HG03565 (cell line): ENCODE data around the gene ADGB.

ENCODE experiments used
- ATAC-seq: cut with Tn5 transposase; IDR thresholded peaks from one replicate; pipeline ENCODE4 v1.9.1; 2021; ENCODE audit warnings: mild to moderate bottlenecking, moderate library complexity; ENCODE audit not compliant: unreplicated experiment

The ADGB gene

GRCh38 chr6:146628350-146628749 is 29.6 kb downstream of the ADGB start:
- no peak for ATAC-seq

- no peak for ATAC-seq
These were observed 35.2 kb downstream of the ADGB start for GRCh38 chr6:146634022-146634421.

DNA sequence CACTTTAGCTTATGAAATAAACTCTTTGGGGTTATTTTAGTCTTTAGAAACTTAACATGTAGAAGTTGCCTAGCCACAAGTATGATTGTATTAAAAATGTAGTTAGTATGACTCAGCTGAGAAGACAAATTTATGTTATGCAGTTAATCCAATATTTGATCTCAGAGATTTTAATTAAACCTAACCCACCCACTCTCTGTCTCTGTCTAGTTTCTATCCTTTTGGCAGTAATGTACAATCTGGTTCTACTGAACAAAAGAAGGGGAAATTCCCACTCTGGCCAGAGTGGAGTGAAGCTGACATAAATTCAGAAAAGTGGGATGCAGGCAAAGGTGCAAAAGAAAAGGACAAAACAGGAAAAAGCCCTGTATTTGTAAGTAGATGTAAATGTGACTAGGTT is 36.4 kb downstream of the ADGB start:
- no peak for ATAC-seq

DNA sequence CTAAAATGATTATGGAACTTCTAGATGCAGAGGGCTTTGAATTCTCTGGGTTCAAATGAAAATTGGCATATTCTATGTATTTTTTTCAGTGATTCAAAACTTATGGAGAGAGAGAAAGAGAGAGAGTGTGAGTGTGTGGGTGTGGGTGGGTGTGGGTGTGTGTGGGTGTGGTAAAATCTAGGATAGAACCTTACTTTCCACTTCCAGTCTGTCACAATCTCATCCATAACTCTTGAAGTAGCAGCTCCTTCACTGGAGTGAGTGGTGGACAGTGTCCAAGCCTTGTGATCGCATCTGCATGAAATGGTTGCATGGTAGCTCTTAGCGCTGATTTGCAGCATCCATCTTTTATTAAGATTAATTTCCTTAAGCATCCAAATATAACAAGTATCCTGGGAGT is 37.7 kb downstream of the ADGB start:
- ATAC-seq: no peak

- ATAC-seq: no peak
These were observed 44.1 kb downstream of the ADGB start for GRCh38 chr6:146642921-146643320.

DNA sequence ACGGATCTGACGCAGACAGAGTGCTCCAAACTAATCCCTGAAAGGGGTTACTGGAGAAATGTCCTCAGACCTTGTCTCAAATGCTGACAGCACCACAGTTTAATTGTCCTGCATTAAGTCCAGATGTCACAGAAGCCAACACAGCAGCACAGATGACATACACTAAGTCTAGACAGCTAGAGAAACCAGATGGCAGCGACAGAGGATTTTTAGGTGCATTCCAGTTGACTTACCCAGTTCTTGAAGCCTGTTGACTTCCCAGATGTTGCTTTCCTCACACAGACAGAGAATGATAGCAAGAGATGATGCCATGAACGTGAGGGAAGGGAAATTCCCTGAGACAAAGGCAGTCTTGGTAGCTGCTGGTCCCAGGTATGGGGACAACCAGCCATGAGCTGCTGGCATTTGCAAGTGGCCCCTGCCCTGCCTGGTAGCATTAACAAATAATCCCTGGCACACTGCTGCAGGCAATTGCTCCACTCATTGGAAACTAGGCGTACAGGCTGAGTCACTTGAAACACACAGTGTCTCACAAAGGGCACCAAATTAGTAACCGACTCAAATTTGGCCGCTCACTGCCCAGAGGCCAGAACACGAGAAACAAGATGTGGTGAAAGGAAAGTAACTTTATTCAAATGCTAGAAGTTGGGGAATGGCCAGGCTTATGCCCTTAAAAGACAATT is 52.2 kb downstream of the ADGB start:
- no peak for ATAC-seq

GRCh38 chr6:146651482-146651863 is 52.7 kb downstream of the ADGB start:
- ATAC-seq: no peak

GRCh38 chr6:146657432-146657831 is 58.7 kb downstream of the ADGB start:
- no peak for ATAC-seq

GRCh38 chr6:146664871-146665360 is 66.1 kb downstream of the ADGB start:
- no peak for ATAC-seq

DNA sequence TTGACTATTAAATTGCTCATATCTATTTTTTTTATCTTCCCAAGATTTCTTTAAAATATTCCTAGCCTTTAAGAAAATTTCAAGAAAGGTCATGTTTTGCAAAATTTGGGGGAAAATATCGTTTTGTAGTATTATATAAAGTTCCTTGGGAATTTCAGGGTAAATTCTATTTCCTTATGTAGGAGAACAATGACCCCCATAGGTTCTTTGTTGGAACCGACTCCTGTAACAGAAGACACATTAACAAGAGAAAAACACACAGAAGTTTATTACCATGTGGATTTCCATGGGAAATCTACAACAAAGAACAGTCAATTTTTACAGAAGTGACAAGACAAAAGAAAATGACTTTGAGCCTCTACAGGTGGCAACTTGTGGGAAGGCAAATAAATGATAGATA is 68.1 kb downstream of the ADGB start:
- no peak for ATAC-seq

GRCh38 chr6:146670161-146670560 is 71.4 kb downstream of the ADGB start:
- ATAC-seq: no peak

DNA sequence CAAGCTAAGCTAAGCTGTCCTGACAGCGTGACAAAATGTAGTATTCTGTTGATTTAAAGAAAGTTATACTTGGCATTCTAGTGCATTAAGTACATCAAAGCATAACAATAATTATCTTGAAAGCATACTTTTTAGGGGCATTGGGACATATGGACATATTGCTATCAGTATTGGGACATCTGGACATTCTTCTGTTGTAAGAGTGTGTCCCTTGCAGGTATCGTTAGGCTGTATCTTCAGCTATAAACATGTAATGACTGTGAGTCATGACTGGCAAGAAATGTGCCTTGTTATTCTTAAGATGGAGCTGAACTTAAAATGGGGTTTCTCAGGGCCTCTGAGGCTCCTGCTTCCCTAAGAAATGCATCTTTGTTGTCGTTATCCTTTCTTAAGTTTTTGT is 74.3 kb downstream of the ADGB start:
- no peak for ATAC-seq

DNA sequence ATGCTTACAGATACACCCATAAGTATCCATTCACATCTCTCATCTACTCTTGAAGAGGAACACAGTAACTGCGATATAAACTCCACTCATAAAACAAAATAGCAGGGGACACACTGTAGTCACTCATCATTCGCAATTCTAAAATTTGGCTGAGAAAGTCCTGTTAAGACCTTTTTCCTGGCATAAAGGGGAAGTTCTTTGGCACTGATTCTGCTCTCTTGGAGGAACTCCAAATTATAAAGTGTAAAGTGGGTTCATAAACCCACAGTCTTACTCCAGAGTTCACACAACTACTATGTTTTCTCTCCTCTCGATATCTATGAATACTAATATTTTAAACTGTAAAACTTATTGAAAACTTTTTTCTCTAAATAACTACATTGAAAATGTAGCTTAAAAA is 80.6 kb downstream of the ADGB start:
- ATAC-seq: no peak

DNA sequence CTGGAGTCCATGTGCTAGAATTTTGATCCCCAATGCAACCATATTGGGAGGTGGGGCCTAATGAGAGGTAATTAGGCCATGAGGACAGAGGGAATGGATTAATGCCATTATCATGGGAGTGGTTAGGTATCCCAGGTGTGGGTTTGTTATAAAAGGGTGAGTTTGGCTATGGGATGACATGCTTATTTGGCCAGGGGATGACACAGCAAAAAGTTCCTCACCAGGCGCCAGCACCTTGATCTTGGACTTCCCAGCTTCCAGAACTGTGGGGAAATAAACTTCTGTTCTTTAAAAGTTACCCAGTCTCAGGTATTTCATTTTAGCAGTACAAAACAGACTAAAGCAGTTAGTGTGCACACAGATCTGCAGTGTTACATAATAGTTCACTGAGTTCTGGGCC is 84.1 kb downstream of the ADGB start:
- no peak for ATAC-seq

DNA sequence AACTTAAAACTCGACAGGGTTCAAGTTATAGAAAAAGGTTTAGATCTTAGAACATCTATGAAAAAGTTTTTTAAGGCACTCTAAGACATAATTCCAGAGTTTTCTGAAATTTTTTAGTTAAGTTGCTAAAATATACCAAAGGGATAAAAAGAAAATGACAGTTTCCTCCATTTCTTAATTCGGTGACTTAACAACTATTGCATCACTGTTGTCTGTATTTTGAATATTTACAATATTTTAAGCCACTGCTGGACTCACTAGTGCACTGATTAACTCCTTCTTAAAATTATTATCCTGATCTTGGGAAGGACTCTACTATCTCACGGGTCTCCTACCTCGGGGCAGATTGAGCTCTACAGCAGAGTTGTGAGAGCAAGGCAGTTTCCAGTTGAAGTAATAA is 91.0 kb downstream of the ADGB start:
- no peak for ATAC-seq

DNA sequence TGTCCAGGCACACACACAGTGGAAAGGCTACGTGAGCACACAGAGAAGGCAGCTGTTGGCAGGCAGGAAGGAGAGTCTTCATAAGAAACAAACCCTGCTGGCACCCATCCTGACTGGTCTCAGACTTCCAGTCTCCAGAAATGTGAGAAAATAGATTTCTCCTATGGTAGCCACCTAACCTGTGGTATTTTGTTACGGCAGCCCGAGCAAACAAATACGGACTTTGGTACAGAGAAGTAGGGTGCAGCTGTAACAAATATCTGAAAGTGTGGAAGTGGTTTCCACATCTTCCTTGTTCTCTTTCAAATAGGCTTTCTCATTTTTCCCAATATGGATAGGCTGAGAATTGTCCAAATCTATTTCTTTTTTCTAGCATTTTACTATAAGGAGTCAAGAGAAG is 94.6 kb downstream of the ADGB start:
- ATAC-seq: no peak

- ATAC-seq: no peak
These were observed 99.1 kb downstream of the ADGB start for GRCh38 chr6:146697921-146698320.

DNA sequence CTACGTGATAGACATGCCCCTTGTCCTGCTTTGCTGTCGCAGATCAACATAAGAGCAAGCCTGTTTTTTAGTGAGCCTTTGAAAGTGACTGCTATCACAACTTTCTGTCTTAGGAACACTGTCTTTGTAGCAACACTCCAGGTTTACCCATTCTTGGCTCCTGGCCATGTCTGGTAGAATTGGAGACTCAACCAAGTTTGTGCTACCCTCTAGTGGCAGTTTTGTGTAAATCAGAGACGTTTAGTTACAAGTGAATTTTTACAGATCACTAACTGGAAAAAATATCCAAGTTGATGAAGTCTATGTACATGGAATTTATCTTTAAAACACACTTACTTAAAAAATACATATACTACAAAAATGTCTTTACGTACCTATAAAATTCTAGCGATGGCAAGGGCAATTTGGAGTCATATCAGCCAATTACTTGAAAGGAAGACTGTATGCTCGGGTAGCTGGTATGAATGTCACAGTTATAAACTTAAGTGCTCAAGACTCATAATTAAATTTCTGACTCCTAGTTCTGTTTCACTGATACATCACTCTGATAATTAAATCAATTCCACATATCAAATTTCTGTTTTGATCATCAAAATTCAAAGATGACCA is 101.4 kb downstream of the ADGB start:
- ATAC-seq: peak; percentile 83

DNA sequence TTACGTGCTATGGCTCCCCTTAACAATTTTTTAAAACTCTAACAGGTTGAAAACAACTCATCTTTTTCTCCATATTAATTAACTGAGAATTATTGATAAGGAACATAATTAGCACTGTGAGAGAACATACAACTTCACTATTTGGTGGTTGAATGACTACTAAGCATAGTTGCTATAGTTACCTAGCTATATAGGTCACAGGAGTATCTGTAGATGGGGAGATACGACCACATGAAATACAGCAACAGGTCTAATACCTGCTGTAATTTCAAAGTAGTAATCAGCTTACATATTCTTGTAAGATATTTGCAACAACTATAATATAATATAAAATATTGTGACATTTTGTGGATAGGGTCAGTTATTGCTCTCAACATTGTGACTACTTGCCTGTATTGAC is 102.9 kb downstream of the ADGB start:
- no peak for ATAC-seq

DNA sequence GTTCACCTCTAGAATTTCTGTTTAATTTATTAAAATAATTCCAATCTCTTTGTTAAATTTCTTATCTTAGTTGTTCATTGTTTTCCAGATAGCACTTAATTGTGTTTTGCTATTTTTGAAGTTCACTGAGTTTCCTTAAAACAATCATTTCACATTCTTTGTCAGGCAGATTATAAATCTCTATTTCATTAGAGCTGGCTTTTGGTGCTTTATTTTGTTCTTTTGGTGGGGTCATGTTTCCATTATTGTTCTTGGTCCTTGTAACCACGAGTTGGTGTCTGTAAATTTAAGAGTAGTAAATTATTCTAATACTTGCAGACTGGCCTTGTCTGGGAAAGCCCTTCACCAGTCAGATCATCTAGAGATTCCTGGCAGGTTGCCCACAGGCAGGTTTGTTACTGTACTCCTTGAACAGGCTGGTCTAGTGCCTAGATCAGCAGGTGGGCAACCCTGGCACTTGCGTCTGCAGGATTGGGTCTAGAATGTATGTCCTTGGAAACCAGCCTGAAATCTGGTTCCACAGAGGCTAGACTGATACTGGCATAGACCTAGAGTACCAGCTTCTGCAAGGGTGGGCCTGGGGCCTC is 110.4 kb downstream of the ADGB start:
- no peak for ATAC-seq

GRCh38 chr6:146719387-146719786 is 120.6 kb downstream of the ADGB start:
- no peak for ATAC-seq

DNA sequence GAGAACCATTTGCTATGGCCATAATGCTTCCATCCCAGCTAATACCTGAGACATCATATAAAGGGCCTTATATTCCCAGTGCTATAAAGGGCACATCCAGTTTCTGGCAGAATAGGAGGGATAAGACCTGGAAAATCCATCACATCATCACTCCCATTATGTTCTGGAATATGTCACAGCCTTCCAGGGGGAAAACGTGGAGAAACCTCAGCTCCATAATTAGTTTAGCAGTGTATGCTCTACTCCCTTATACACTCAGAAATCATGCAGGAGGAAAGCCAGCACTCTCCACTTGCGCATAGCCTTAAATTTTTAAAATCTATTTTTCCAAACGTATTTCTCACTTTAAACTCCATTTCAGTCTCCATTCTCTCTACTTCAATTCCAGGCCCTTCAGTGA is 140.9 kb downstream of the ADGB start:
- ATAC-seq: no peak
